ENCODE data around the gene TMEM151B.

- TF ChIP-seq POLR2AphosphoS5 (IDR thresholded peaks at IDR 0.05; ENCODE audit: low read depth, low read length): no peak
- no peak for TF ChIP-seq POLR2A (IDR thresholded peaks at IDR 0.05; ENCODE audit: low read depth, low read length)
Observed at GRCh38 chr6:44245912-44246662, 24.2 kb upstream of the TMEM151B start.
